GM21723 (cell line): Measurements from ENCODE around the gene CREBBP.

Experiments
- ATAC-seq: cut with Tn5 transposase; IDR thresholded peaks from one replicate; pipeline ENCODE4 v1.9.1; 2021; ENCODE audit warnings: mild to moderate bottlenecking, moderate library complexity; ENCODE audit not compliant: unreplicated experiment

The CREBBP gene

GRCh38 chr16:3879887-3880564, 487 bp downstream of the CREBBP start:
- ATAC-seq = peak; percentile 50

GRCh38 chr16:3879258-3879886, 1.1 kb downstream of the CREBBP start:
- ATAC-seq = peak; percentile 18

GRCh38 chr16:3878610-3879009, 1.9 kb downstream of the CREBBP start:
- ATAC-seq = no peak

DNA sequence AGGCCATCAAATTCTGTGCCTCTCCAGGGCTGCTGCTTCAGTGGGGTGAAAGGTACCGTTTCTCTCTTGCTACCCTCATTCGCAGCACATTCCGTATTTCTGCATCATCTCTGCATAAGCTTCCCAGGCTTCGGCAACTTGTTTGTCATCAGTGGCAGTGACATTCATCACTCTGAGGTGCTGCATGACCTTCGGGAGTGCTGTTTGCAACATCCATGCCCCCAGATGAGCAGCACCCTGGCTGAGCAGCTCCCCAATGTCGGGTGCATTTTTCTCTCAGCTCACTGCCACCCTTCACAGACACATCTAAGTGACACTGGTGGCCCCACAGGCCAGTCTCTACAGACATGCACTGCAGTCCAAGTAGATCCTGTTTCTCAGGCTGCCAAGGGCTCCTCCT, 3.8 kb downstream of the CREBBP start:
- no peak for ATAC-seq

DNA sequence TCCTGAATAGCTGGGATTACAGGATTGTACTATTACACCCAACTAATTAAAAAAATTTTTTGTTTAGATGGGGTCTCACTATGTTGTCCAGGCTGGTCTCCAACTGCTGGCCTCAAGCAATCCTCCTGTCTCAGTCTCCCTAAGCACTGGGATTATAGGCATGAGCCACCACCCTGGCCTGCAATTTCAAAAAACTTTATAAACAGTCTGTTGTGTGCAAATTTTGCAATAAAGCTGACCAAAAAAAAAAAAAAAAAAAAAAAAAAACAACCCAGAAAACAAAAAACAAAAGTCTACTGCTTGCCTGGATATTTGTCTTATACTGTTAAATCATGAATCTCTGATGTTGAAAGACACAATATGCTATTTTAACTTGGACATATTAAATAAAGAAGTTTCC, 4.4 kb downstream of the CREBBP start:
- no peak for ATAC-seq

DNA sequence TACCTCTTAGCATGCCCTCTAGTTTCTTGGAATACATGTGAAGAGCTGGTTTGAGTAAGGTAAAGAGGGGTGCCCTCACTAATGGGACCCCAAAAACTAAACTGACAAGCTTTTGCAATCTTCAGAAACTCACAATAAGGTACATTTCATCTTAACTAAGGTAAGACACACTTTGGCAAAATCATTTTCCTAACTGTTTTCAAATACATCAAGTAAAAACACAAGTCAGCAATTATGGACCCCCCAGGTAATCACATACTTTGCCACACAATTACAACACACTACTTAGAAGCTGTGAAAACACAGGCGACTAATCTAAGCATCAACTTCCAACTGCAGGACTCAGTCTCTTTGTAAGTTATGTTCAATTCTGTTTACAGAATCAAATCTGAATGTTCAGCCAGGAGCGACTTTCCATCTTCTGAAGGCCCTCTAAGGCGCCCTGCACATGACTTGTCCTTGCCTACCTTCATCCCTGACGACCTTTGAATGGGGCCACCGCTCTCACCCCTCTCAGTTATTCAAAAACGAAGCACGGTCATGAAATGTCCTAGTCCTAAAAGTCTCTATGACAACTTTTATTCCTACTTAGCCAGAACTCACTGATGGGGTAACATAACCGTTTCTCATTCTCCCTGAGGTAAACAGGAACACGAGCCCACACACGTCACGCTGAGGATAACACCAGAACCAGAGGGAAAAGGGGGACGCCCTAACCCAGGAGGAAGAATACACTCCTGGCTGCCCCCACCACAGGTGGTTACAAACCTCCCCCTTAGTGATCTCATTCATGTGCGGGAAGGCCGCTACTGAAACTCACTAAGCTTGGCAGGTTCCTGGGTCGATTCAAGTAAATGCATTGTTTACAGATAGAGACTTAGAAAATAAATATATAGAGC, 5.5 kb downstream of the CREBBP start:
- ATAC-seq = no peak

DNA sequence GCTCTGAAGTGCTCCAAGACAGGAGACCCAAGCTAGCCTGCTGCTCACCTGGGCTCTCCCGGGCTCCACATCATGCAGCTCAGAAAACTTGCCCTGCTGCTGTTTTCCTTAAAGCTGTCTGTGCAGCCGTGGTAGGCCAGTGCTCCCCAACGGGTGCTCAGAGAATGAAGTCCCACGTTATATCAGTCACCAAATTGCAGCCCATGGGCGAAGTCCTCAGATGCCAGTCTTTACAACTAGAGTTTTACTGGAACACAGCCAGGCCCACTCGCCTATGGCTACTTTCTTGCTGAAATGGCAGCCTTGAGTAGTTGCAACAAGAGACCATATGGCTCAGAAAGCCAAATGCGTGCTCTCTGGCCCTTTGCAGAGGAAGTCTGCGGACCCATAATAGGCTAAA, 6.3 kb downstream of the CREBBP start:
- no peak for ATAC-seq

- no peak for ATAC-seq
Measured at GRCh38 chr16:3873482-3874173, 6.9 kb downstream of the CREBBP start.

DNA sequence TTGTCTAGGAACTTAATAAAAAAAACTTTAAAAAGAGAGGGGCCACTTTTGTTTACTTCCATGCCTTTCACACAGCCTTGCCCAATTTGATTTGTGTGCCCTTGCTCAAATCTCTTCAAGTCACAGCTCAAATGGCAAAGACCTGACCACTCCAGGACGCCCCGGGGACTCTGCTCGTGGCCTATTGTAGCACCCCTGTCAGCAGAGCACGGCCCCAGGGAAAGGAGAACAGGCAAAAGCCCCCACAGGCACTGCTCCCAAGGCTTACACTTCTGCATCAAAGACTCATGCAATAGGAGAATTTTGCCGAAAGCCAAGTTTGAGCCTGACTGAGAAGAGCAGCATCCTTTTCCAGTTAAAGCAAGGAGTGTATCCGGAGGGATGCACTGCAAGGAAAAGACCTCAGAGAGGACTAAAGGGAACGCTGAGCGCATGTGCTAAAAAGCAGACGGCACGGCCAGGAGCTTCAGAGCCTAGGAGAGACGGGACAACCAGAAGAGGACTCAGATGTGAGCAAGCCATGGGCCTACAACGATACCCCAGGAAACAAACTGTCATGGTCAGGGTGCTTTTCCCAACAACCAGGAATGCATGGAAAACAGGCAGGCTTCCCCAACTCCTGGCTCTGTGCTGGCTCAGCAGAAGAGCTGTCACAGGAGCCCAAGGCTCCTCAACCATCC, 8.2 kb downstream of the CREBBP start:
- ATAC-seq = no peak

DNA sequence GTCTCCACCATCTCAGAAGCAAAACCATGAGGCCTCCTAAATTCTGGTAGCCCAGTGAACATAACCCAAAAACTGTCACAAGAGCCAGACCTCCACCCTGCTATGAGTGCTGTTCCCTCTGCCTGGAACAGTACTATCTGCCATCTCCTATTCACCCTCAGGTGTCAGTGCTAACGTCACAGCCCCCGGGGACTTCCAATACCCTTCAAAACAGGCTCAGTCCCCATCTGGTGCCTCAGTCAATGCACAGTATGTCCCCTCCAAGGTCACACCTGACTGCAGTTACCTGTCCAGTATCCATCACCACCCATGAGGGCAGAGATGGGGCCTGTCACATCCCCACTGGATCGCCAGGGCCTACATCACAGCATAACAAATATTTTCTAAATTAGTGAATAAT, 11.5 kb downstream of the CREBBP start:
- ATAC-seq = no peak

- ATAC-seq = no peak
Measured at GRCh38 chr16:3868556-3868955, 12.0 kb downstream of the CREBBP start.

GRCh38 chr16:3866703-3867431, 13.6 kb downstream of the CREBBP start:
- ATAC-seq = no peak

- no peak for ATAC-seq
Measured at GRCh38 chr16:3865241-3865640, 15.3 kb downstream of the CREBBP start.

GRCh38 chr16:3864562-3864961, 16.0 kb downstream of the CREBBP start:
- ATAC-seq = no peak

GRCh38 chr16:3863587-3863986, 16.9 kb downstream of the CREBBP start:
- ATAC-seq = no peak

DNA sequence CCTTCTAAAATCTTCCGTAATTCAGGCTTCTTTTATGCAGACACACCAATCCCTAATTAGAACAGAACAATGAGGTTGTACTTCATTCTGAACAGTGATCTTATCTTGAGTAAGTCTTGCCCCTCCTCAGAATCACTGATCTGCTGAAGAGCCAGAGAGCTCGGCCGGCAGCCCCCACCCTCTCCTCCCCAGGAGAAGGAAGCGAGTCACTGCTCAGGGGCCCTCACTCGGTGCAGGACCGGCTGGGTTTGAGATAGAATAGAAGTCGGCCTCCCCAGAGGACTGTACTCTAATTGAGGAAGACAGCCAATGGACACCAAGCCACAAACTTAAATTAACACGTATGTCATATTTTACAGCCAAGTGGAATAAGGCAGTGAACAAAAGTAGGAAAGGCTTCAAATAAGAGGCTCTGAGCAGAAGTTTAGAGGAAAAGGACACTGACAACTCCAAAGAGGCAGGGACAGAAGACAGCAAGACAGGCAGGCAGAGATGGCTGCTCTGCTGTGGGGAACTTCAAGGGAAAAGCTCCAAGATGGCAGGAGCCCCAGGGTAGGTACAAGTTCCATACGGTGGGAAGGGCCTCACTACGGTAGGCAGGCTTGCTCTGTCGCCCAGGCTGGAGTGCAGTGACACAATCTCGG, 18.6 kb downstream of the CREBBP start:
- ATAC-seq = no peak

GRCh38 chr16:3859889-3860288, 20.6 kb downstream of the CREBBP start:
- ATAC-seq = no peak

GRCh38 chr16:3858801-3859200, 21.7 kb downstream of the CREBBP start:
- ATAC-seq = no peak

DNA sequence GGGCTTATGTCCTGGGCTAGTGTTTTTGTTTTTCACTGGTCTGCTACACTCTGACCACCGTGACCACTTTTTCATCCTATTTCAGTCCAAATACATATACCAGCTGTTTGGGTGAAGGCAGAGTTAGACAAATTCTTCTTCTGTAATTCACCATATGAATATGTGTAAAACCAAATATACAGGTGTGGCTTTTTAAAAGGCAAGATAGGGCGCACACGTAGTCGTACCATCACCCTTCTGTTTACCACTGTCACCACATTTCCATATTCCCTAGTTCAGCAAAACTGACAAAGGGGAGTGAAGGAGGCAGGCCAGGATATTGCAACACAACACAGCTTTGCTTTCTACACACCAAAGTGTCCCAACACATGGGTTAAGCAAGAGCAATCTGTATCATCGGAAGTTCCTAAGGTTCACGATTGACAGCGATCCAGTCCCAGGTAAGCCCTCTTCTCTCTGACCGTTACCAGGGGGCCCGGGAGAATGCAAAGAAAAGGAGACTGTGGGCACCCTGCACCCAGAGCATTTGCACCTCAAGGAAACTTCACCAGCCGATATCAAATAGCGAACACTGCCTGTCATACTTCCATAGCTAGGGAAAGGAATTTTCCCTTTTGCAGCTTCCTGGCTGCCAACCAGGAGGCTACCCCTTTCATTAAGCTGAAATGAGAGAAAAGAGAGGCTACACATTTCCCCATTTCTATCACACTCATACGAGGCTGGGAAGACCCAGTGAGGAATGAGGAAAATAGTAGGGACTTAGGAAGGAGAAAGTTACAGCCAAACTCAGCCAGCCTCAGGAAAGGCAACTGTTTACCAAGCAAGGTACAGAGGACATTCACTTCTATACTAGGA, 23.1 kb downstream of the CREBBP start:
- no peak for ATAC-seq
